ENCODE measurements around the gene RGS18. TPM values are rescaled to one million over a fixed set of nuclear protein-coding genes. Genes with fewer than 3 reads are reported as not detected.
A peak's percentile ranks its signal among the peaks of the same experiment; 100 is the strongest.

RGS18 gene
- total and polyA plus RNA-seq, 2 of the 4 experiments (the other 2 are of a cell fraction) = 0.09 to 0.18 TPM

DNA sequence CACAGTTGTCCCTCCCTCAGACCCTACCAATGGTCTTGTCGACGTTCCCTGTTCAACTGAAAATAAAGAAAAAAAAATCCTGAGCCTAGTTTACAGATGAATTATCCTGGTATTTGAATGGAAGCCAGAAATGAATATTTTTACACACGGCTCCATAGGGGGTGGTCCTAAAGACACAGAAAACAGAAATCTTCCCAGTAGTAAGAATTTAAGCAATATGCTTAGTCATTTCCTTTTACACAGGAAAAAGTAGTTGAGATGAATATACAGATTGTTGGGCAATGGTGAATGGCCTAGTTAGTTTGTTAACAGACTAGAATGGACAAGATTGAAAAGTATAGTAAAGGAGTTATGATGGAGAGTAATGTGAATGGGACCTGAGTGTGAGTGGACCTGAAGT lies 67.4 kb downstream of the RGS18 start:
- Histone ChIP-seq H3K4me1 (ENCODE audit: control insufficient read depth, insufficient read depth, low read length) (no peaks in the 10 kb centered on the region; the same call in 1 of the 2 replicates), H2AK5ac (ENCODE audit: low read depth, low read length) (peak overlapping the region; percentile 47; the same call in 1 of the 2 replicates), H3K9ac (ENCODE audit: low read depth, low read length) (no peak overlapping the region), H3K4me2 (ENCODE audit: low read depth, low read length) (no peak overlapping the region), H4K91ac (ENCODE audit: insufficient read depth, low read depth, low read length) (peak overlapping the region; percentile 85), H3K23ac (ENCODE audit: low read depth, low read length) (peak overlapping the region; percentile 87; the same call in 1 of the 2 replicates), H3K27ac (ENCODE audit: insufficient read depth, low read length) (peak overlapping the region; percentile 67), H3K9me3 (ENCODE audit: control insufficient read depth, insufficient read depth, low read length) (no peaks in the 10 kb centered on the region; the same call in 1 of the 2 replicates), H3K36me3 (ENCODE audit: control insufficient read depth, insufficient read depth, low read length) (no peaks in the 10 kb centered on the region), H3K14ac (replicated peaks; ENCODE audit: low read depth, low read length) (peak overlapping the region; percentile 94), H3K4me3 (ENCODE audit: insufficient read depth, low read depth, low read length) (no peak overlapping the region), H2AFZ (replicated peaks; ENCODE audit: low read length, poor library complexity) (no peak overlapping the region), H3K4ac (ENCODE audit: low read depth, low read length) (peak overlapping the region; percentile 90), H4K8ac (ENCODE audit: low read depth in 2 of 2, low read length in 2 of 2) (peak overlapping the region; percentile 87 to 94), H4K20me1 (ENCODE audit: insufficient read depth, low read length) (no peaks in the 10 kb centered on the region), H3K27me3 (ENCODE audit: control insufficient read depth, insufficient read depth, low read length) (no peaks in the 10 kb centered on the region), H2BK20ac (ENCODE audit: low read depth, low read length) (peak overlapping the region; percentile 99), H2BK5ac (ENCODE audit: low read depth, low read length, poor library complexity, severe bottlenecking) (peak overlapping the region; percentile 98), H2BK15ac (ENCODE audit: low read depth, low read length) (peak overlapping the region; percentile 85; the same call in 2 of the 3 replicates), H3K18ac (ENCODE audit: low read depth, low read length) (peak overlapping the region; percentile 98; the same call in 1 of the 2 replicates), H3K56ac (ENCODE audit: extremely low read depth, insufficient read depth, low read length) (peak overlapping the region; percentile 39), H3K9me1 (ENCODE audit: insufficient read depth, low read length) (0 out of 2 replicates have a peak, but pooled peaks cover 3% of the 10 kb centered on the region), H4K5ac (ENCODE audit: low read depth, low read length) (peak overlapping the region; percentile 96; the same call in 1 of the 2 replicates), H2AK9ac (replicated peaks; ENCODE audit: low read depth, low read length, poor library complexity) (no peak overlapping the region), H3K79me1 (ENCODE audit: low read depth in 1 of 2, low read length in 2 of 2) (no peaks in the 10 kb centered on the region), H2BK120ac (ENCODE audit: low read depth, low read length) (peak overlapping the region; percentile 98)
- WGBS, 2 experiments (ENCODE audit: extremely low coverage in 2 of 2, insufficient read length in 1 of 2) = no CpG with 5 or more reads among the region's 3 CpGs
- no peak for TF ChIP-seq USF2 (IDR thresholded peaks at IDR 0.05; ENCODE audit: low read depth, low read length)
- TF ChIP-seq MAZ (IDR thresholded peaks at IDR 0.05; ENCODE audit: borderline replicate concordance, low read depth, low read length) = no peak
- TF ChIP-seq MXI1 (IDR thresholded peaks at IDR 0.05; ENCODE audit: borderline replicate concordance, low read depth, low read length) = no peak
- TF ChIP-seq FOS (IDR thresholded peaks at IDR 0.05; ENCODE audit: low read depth, low read length) = peak; percentile 44; the same call in 1 of the 2 replicates
- peak; percentile 39; the same call in 1 of the 2 replicates for TF ChIP-seq MAFK (IDR thresholded peaks at IDR 0.05; ENCODE audit: low read depth, low read length)
- TF ChIP-seq ELK1 (IDR thresholded peaks at IDR 0.05; ENCODE audit: borderline replicate concordance, low read depth, low read length) = no peak
- no peak for TF ChIP-seq SMC3 (IDR thresholded peaks at IDR 0.05; ENCODE audit: low read depth, low read length)
- TF ChIP-seq RCOR1 (IDR thresholded peaks at IDR 0.05; ENCODE audit: insufficient replicate concordance, low read length) = no peak
- TF ChIP-seq POLR2A (IDR thresholded peaks at IDR 0.05; ENCODE audit: low read depth, low read length) = no peak
- TF ChIP-seq BHLHE40 (IDR thresholded peaks at IDR 0.05; ENCODE audit: low read depth, low read length) = no peak
- no peak for TF ChIP-seq RAD21 (IDR thresholded peaks at IDR 0.05; ENCODE audit: low read length)
- peak; percentile 94 for TF ChIP-seq CEBPB (IDR thresholded peaks at IDR 0.05; ENCODE audit: low read depth, low read length)
- TF ChIP-seq RFX5 (IDR thresholded peaks at IDR 0.05; ENCODE audit: low read depth, low read length) = no peak
- peak; percentile 84 for TF ChIP-seq NFE2L2 (IDR thresholded peaks at IDR 0.05; ENCODE audit: low read depth, low read length)
- TF ChIP-seq, protein P1, sequence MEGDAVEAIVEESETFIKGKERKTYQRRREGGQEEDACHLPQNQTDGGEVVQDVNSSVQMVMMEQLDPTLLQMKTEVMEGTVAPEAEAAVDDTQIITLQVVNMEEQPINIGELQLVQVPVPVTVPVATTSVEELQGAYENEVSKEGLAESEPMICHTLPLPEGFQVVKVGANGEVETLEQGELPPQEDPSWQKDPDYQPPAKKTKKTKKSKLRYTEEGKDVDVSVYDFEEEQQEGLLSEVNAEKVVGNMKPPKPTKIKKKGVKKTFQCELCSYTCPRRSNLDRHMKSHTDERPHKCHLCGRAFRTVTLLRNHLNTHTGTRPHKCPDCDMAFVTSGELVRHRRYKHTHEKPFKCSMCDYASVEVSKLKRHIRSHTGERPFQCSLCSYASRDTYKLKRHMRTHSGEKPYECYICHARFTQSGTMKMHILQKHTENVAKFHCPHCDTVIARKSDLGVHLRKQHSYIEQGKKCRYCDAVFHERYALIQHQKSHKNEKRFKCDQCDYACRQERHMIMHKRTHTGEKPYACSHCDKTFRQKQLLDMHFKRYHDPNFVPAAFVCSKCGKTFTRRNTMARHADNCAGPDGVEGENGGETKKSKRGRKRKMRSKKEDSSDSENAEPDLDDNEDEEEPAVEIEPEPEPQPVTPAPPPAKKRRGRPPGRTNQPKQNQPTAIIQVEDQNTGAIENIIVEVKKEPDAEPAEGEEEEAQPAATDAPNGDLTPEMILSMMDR (conservative IDR thresholded peaks at IDR 0.05; ENCODE audit: low read depth, low read length) = no peak
- no peak for TF ChIP-seq CHD1 (IDR thresholded peaks at IDR 0.05; ENCODE audit: low read depth, low read length)
- dilution Hi-C loops (cut with HindIII; ENCODE audit: low sequenced_read_pairs, unreplicated experiment) = no loop called here
- CTCF ChIA-PET = no interaction called here
- in situ Hi-C loops (cut with MboI; ENCODE audit: low sequenced_read_pairs) = no loop called here
- DNase-seq (peak; percentile 86), ATAC-seq (ENCODE audit: low read depth) (peak; percentile 87)
- no TSS peak for BruUV-seq (replicated peaks)
- intact Hi-C loops (cut with micrococcal nuclease) = no loop called here
- POLR2A ChIA-PET (ENCODE audit: unreplicated experiment) = no interaction called here

All from IMR-90 (cell line).